Esophagus (tissue), 2 donors: ENCODE measurements around the gene BTBD9. TPM values are rescaled to one million over a fixed set of nuclear protein-coding genes. Genes with fewer than 3 reads are reported as not detected.
A peak's percentile ranks its signal among the peaks of the same experiment; 100 is the strongest.

Experiments used
- H3K27ac ChIP-seq, 2 donors: one replicate each; pipeline ENCODE4 v1.5.1; 2013; ENCODE audit warnings: low read depth in 2 of 2, mild to moderate bottlenecking in 2 of 2, inconsistent platforms in 1 of 2, low read length in 1 of 2, moderate library complexity in 1 of 2
- H3K27me3 ChIP-seq, 2 donors: one replicate each; pipeline ENCODE4 v1.6.1; 2013; ENCODE audit warnings: low read length in 2 of 2, control low read depth in 1 of 2, mild to moderate bottlenecking in 1 of 2; ENCODE audit not compliant: insufficient read depth in 2 of 2, control insufficient read depth in 1 of 2
- H3K36me3 ChIP-seq, 2 donors: one replicate each; pipeline ENCODE4 v1.6.1; 2013; ENCODE audit warnings: low read length in 1 of 2; ENCODE audit not compliant: control insufficient read depth in 2 of 2, insufficient read depth in 2 of 2
- H3K4me1 ChIP-seq, 2 donors: one replicate each; pipeline ENCODE4 v1.6.1; 2013; ENCODE audit warnings: low read length in 1 of 2; ENCODE audit not compliant: control insufficient read depth in 2 of 2, insufficient read depth in 2 of 2
- H3K4me3 ChIP-seq, 2 donors: one replicate each; pipeline ENCODE4 v1.5.1; 2013; ENCODE audit warnings: low read length in 2 of 2, mild to moderate bottlenecking in 2 of 2, low read depth in 1 of 2, moderate library complexity in 1 of 2
- H3K9me3 ChIP-seq, 2 donors: one replicate each; pipeline ENCODE4 v1.6.1; 2013; ENCODE audit warnings: mild to moderate bottlenecking in 2 of 2, low read depth in 1 of 2, low read length in 1 of 2, moderate library complexity in 1 of 2; ENCODE audit not compliant: control insufficient read depth in 2 of 2, insufficient read depth in 1 of 2
- WGBS, 2 donors: extraction: QIAGEN DNeasy Blood & Tissue Kit; methylation state at CpG; one replicate each; pipeline ENCODE4 v1.1.7; 2013; 5-methylcytosine and 5-hydroxymethylcytosine counted together
- polyA plus RNA-seq, 2 donors: library from polyadenylated mRNA; stranded (reverse); fragments of 200-250 nt; gene quantifications; one replicate each; pipeline ENCODE4 v1.2.3, GENCODE V29; 2013
- donor health status: healthy with polysubstance abuse.
- donor health status: Bipolar disorder and iron deficiency.

Gene BTBD9
- polyA plus RNA-seq, 2 donors = 3.2 to 3.8 TPM

GRCh38 chr6:38187811-38188590 lies 451.7 kb downstream of the BTBD9 start:
- Histone ChIP-seq H3K9me3 (no peaks in the 10 kb centered on the region), H3K4me3 (no peak overlapping the region), H3K27ac (no peak overlapping the region), H3K4me1 (no peaks in the 10 kb centered on the region), H3K36me3 (peaks cover 0 to 5% of the 10 kb centered on the region in 2 donors), H3K27me3 (no peaks in the 10 kb centered on the region)
- WGBS, 2 donors = 92 to 95% methylated on average over 20 of the region's 20 CpGs

- Histone ChIP-seq H3K9me3 (no peaks in the 10 kb centered on the region), H3K27ac (no peak overlapping the region)
- WGBS, 2 donors = 80 to 81% methylated on average over 8 of the region's 8 CpGs
Measured at GRCh38 chr6:38187325-38187724, 452.4 kb downstream of the BTBD9 start.

GRCh38 chr6:38185752-38186151 lies 454.0 kb downstream of the BTBD9 start:
- Histone ChIP-seq H3K4me1 (no peaks in the 10 kb centered on the region), H3K27me3 (no peaks in the 10 kb centered on the region), H3K9me3 (no peaks in the 10 kb centered on the region), H3K4me3 (no peak overlapping the region), H3K36me3 (peaks cover 0 to 2% of the 10 kb centered on the region in 2 donors), H3K27ac (no peak overlapping the region)
- WGBS, 2 donors = 92 to 95% methylated on average over 8 of the region's 8 CpGs

More at GRCh38 chr6:38187325-38187724, 452.4 kb downstream of the BTBD9 start:
- H3K4me1 ChIP-seq = no peaks in the 10 kb centered on the region
- H3K36me3 ChIP-seq = peaks cover 0 to 5% of the 10 kb centered on the region in 2 donors
- no peak overlapping the region for H3K4me3 ChIP-seq
- no peaks in the 10 kb centered on the region for H3K27me3 ChIP-seq

- no peaks in the 10 kb centered on the region for H3K9me3 ChIP-seq
- no peaks in the 10 kb centered on the region for H3K27me3 ChIP-seq
- H3K4me3 ChIP-seq = no peak overlapping the region
- no peak overlapping the region for H3K27ac ChIP-seq
- no peaks in the 10 kb centered on the region for H3K4me1 ChIP-seq
- 95 to 96% methylated on average over 6 of the region's 6 CpGs for WGBS, 2 donors
- peaks cover 0 to 2% of the 10 kb centered on the region in 2 donors for H3K36me3 ChIP-seq
Measured at GRCh38 chr6:38185244-38185643, 454.5 kb downstream of the BTBD9 start.

GRCh38 chr6:38184585-38185080 lies 455.1 kb downstream of the BTBD9 start:
- H3K9me3 ChIP-seq = no peaks in the 10 kb centered on the region
- no peak overlapping the region for H3K27ac ChIP-seq
- H3K4me3 ChIP-seq = no peak overlapping the region
- H3K27me3 ChIP-seq = no peaks in the 10 kb centered on the region
- peaks cover 0 to 2% of the 10 kb centered on the region in 2 donors for H3K36me3 ChIP-seq
- H3K4me1 ChIP-seq = no peaks in the 10 kb centered on the region
- WGBS, 2 donors = 84 to 88% methylated on average over 11 of the region's 11 CpGs

GRCh38 chr6:38183856-38184584 lies 455.7 kb downstream of the BTBD9 start:
- 88 to 93% methylated on average over 13 of the region's 13 CpGs for WGBS, 2 donors
- Histone ChIP-seq H3K36me3 (peaks cover 0 to 2% of the 10 kb centered on the region in 2 donors), H3K27me3 (no peaks in the 10 kb centered on the region)

GRCh38 chr6:38182426-38182825 lies 457.3 kb downstream of the BTBD9 start:
- Histone ChIP-seq H3K27ac (no peak overlapping the region), H3K27me3 (no peaks in the 10 kb centered on the region)
- 91 to 95% methylated on average over 6 of the region's 6 CpGs for WGBS, 2 donors

More at GRCh38 chr6:38183856-38184584, 455.7 kb downstream of the BTBD9 start:
- no peaks in the 10 kb centered on the region for H3K9me3 ChIP-seq
- H3K27ac ChIP-seq = no peak overlapping the region
- H3K4me1 ChIP-seq = no peaks in the 10 kb centered on the region
- H3K4me3 ChIP-seq = no peak overlapping the region

GRCh38 chr6:38180586-38180985 lies 459.1 kb downstream of the BTBD9 start:
- 80 to 91% methylated on average over 12 of the region's 12 CpGs for WGBS, 2 donors
- Histone ChIP-seq H3K27ac (no peak overlapping the region), H3K4me3 (no peak overlapping the region), H3K4me1 (peaks cover 0 to 3% of the 10 kb centered on the region in 2 donors), H3K9me3 (no peaks in the 10 kb centered on the region), H3K27me3 (no peaks in the 10 kb centered on the region), H3K36me3 (no peaks in the 10 kb centered on the region)

More at GRCh38 chr6:38182426-38182825, 457.3 kb downstream of the BTBD9 start:
- Histone ChIP-seq H3K36me3 (peaks cover 0 to 2% of the 10 kb centered on the region in 2 donors), H3K4me1 (peaks cover 0 to 3% of the 10 kb centered on the region in 2 donors), H3K9me3 (no peaks in the 10 kb centered on the region), H3K4me3 (no peak overlapping the region)

GRCh38 chr6:38179794-38180430 lies 459.8 kb downstream of the BTBD9 start:
- 89 to 91% methylated on average over 12 of the region's 12 CpGs for WGBS, 2 donors
- H3K36me3 ChIP-seq = no peaks in the 10 kb centered on the region
- peak overlapping the region in 1 of 2 donors; percentile 39 for H3K27ac ChIP-seq
- H3K4me1 ChIP-seq = peaks cover 0 to 3% of the 10 kb centered on the region in 2 donors
- no peak overlapping the region for H3K4me3 ChIP-seq
- H3K9me3 ChIP-seq = no peaks in the 10 kb centered on the region
- H3K27me3 ChIP-seq = no peaks in the 10 kb centered on the region
